ENCODE measurements around the gene ASS1.

Gene ASS1

GRCh38 chr9:130438382-130438981 is 6.3 kb upstream of the ASS1 start:
- H3K27ac ChIP-seq (ENCODE audit: low read depth, low read length): no peak overlapping the region

GRCh38 chr9:130441031-130441430 is 3.7 kb upstream of the ASS1 start:
- H3K4me1 ChIP-seq (ENCODE audit: insufficient read depth, low read length): peaks cover 8% of the 10 kb centered on the region
- no peak overlapping the region for H3K27ac ChIP-seq (ENCODE audit: low read depth, low read length)
- H3K9ac ChIP-seq (ENCODE audit: low read length): no peak overlapping the region
- no peaks in the 10 kb centered on the region for H3K9me3 ChIP-seq (ENCODE audit: low read length)
- no peak overlapping the region for H3K4me3 ChIP-seq (ENCODE audit: low read depth in 1 of 2, low read length in 2 of 2)
- H3K36me3 ChIP-seq (ENCODE audit: insufficient read depth, low read length): no peaks in the 10 kb centered on the region
- no peaks in the 10 kb centered on the region for H3K27me3 ChIP-seq (ENCODE audit: control insufficient read depth in 1 of 2, insufficient read depth in 2 of 2, low read length in 2 of 2)

More at GRCh38 chr9:130438382-130438981, 6.3 kb upstream of the ASS1 start:
- Histone ChIP-seq H3K4me3 (ENCODE audit: low read depth in 1 of 2, low read length in 2 of 2) (no peak overlapping the region), H3K9ac (ENCODE audit: low read length) (no peak overlapping the region), H3K9me3 (ENCODE audit: low read length) (no peaks in the 10 kb centered on the region), H3K36me3 (ENCODE audit: insufficient read depth, low read length) (no peaks in the 10 kb centered on the region), H3K27me3 (ENCODE audit: control insufficient read depth in 1 of 2, insufficient read depth in 2 of 2, low read length in 2 of 2) (peaks cover 0 to 5% of the 10 kb centered on the region in 2 donors), H3K4me1 (ENCODE audit: insufficient read depth, low read length) (no peaks in the 10 kb centered on the region)

- Histone ChIP-seq H3K4me3 (ENCODE audit: low read depth in 1 of 2, low read length in 2 of 2) (no peak overlapping the region), H3K36me3 (ENCODE audit: insufficient read depth, low read length) (no peaks in the 10 kb centered on the region), H3K27me3 (ENCODE audit: control insufficient read depth in 1 of 2, insufficient read depth in 2 of 2, low read length in 2 of 2) (no peaks in the 10 kb centered on the region), H3K27ac (ENCODE audit: low read depth, low read length) (no peak overlapping the region), H3K9me3 (ENCODE audit: low read length) (no peaks in the 10 kb centered on the region), H3K4me1 (ENCODE audit: insufficient read depth, low read length) (peaks cover 26% of the 10 kb centered on the region), H3K9ac (ENCODE audit: low read length) (no peak overlapping the region)
Measured at GRCh38 chr9:130442746-130443455, 1.9 kb upstream of the ASS1 start.

GRCh38 chr9:130443456-130443801 is 1.3 kb upstream of the ASS1 start:
- no peak overlapping the region for H3K4me3 ChIP-seq (ENCODE audit: low read depth in 1 of 2, low read length in 2 of 2)
- no peaks in the 10 kb centered on the region for H3K9me3 ChIP-seq (ENCODE audit: low read length)
- H3K4me1 ChIP-seq (ENCODE audit: insufficient read depth, low read length): peaks cover 26% of the 10 kb centered on the region
- H3K27me3 ChIP-seq (ENCODE audit: control insufficient read depth in 1 of 2, insufficient read depth in 2 of 2, low read length in 2 of 2): no peaks in the 10 kb centered on the region
- no peak overlapping the region for H3K27ac ChIP-seq (ENCODE audit: low read depth, low read length)
- no peaks in the 10 kb centered on the region for H3K36me3 ChIP-seq (ENCODE audit: insufficient read depth, low read length)
- H3K9ac ChIP-seq (ENCODE audit: low read length): no peak overlapping the region

GRCh38 chr9:130443840-130444492 is 795 bp upstream of the ASS1 start:
- peak overlapping the region; percentile 14 to 54 for H3K4me3 ChIP-seq (ENCODE audit: low read depth in 1 of 2, low read length in 2 of 2)
- H3K9ac ChIP-seq (ENCODE audit: low read length): no peak overlapping the region
- peaks cover 26% of the 10 kb centered on the region for H3K4me1 ChIP-seq (ENCODE audit: insufficient read depth, low read length)
- no peaks in the 10 kb centered on the region for H3K36me3 ChIP-seq (ENCODE audit: insufficient read depth, low read length)
- H3K27me3 ChIP-seq (ENCODE audit: control insufficient read depth in 1 of 2, insufficient read depth in 2 of 2, low read length in 2 of 2): no peaks in the 10 kb centered on the region
- peak overlapping the region; percentile 69 for H3K27ac ChIP-seq (ENCODE audit: low read depth, low read length)
- no peaks in the 10 kb centered on the region for H3K9me3 ChIP-seq (ENCODE audit: low read length)

- Histone ChIP-seq H3K9me3 (ENCODE audit: low read length) (no peaks in the 10 kb centered on the region), H3K27me3 (ENCODE audit: control insufficient read depth in 1 of 2, insufficient read depth in 2 of 2, low read length in 2 of 2) (no peaks in the 10 kb centered on the region), H3K9ac (ENCODE audit: low read length) (peak overlapping the region; percentile 65), H3K27ac (ENCODE audit: low read depth, low read length) (peak overlapping the region; percentile 69), H3K4me1 (ENCODE audit: insufficient read depth, low read length) (peaks cover 26% of the 10 kb centered on the region), H3K4me3 (ENCODE audit: low read depth in 1 of 2, low read length in 2 of 2) (peak overlapping the region; percentile 54 to 67), H3K36me3 (ENCODE audit: insufficient read depth, low read length) (no peaks in the 10 kb centered on the region)
Measured at GRCh38 chr9:130445268-130445983, 665 bp downstream of the ASS1 start.

GRCh38 chr9:130446101-130446861 is 1.5 kb downstream of the ASS1 start:
- peaks cover 34% of the 10 kb centered on the region for H3K4me1 ChIP-seq (ENCODE audit: insufficient read depth, low read length)
- H3K36me3 ChIP-seq (ENCODE audit: insufficient read depth, low read length): no peaks in the 10 kb centered on the region

GRCh38 chr9:130447193-130447816 is 2.5 kb downstream of the ASS1 start:
- peak overlapping the region in 1 of 2 donors; percentile 33 for H3K4me3 ChIP-seq (ENCODE audit: low read depth in 1 of 2, low read length in 2 of 2)
- H3K36me3 ChIP-seq (ENCODE audit: insufficient read depth, low read length): no peaks in the 10 kb centered on the region
- H3K27ac ChIP-seq (ENCODE audit: low read depth, low read length): peak overlapping the region; percentile 69
- H3K4me1 ChIP-seq (ENCODE audit: insufficient read depth, low read length): peaks cover 44% of the 10 kb centered on the region
- no peaks in the 10 kb centered on the region for H3K9me3 ChIP-seq (ENCODE audit: low read length)
- H3K9ac ChIP-seq (ENCODE audit: low read length): peak overlapping the region; percentile 53
- H3K27me3 ChIP-seq (ENCODE audit: control insufficient read depth in 1 of 2, insufficient read depth in 2 of 2, low read length in 2 of 2): no peaks in the 10 kb centered on the region

More at GRCh38 chr9:130446101-130446861, 1.5 kb downstream of the ASS1 start:
- Histone ChIP-seq H3K27ac (ENCODE audit: low read depth, low read length) (peak overlapping the region; percentile 69), H3K9me3 (ENCODE audit: low read length) (no peaks in the 10 kb centered on the region), H3K9ac (ENCODE audit: low read length) (peak overlapping the region; percentile 65), H3K27me3 (ENCODE audit: control insufficient read depth in 1 of 2, insufficient read depth in 2 of 2, low read length in 2 of 2) (no peaks in the 10 kb centered on the region), H3K4me3 (ENCODE audit: low read depth in 1 of 2, low read length in 2 of 2) (peak overlapping the region in 1 of 2 donors; percentile 67)

GRCh38 chr9:130448035-130448624 is 3.4 kb downstream of the ASS1 start:
- H3K9me3 ChIP-seq (ENCODE audit: low read length): no peaks in the 10 kb centered on the region
- H3K9ac ChIP-seq (ENCODE audit: low read length): no peak overlapping the region
- H3K4me3 ChIP-seq (ENCODE audit: low read depth in 1 of 2, low read length in 2 of 2): no peak overlapping the region
- H3K36me3 ChIP-seq (ENCODE audit: insufficient read depth, low read length): no peaks in the 10 kb centered on the region
- no peak overlapping the region for H3K27ac ChIP-seq (ENCODE audit: low read depth, low read length)
- H3K4me1 ChIP-seq (ENCODE audit: insufficient read depth, low read length): peaks cover 49% of the 10 kb centered on the region
- H3K27me3 ChIP-seq (ENCODE audit: control insufficient read depth in 1 of 2, insufficient read depth in 2 of 2, low read length in 2 of 2): no peaks in the 10 kb centered on the region

GRCh38 chr9:130448771-130449603 is 4.2 kb downstream of the ASS1 start:
- Histone ChIP-seq H3K4me1 (ENCODE audit: insufficient read depth, low read length) (peaks cover 57% of the 10 kb centered on the region), H3K9me3 (ENCODE audit: low read length) (no peaks in the 10 kb centered on the region), H3K27me3 (ENCODE audit: control insufficient read depth in 1 of 2, insufficient read depth in 2 of 2, low read length in 2 of 2) (no peaks in the 10 kb centered on the region), H3K36me3 (ENCODE audit: insufficient read depth, low read length) (no peaks in the 10 kb centered on the region), H3K9ac (ENCODE audit: low read length) (no peak overlapping the region), H3K4me3 (ENCODE audit: low read depth in 1 of 2, low read length in 2 of 2) (no peak overlapping the region), H3K27ac (ENCODE audit: low read depth, low read length) (no peak overlapping the region)

Measured in muscle layer of colon (tissue), 2 donors.